HL-60/S4 treated with retinoic acid at 250 ng/mL for 4 days and 3 days (cell line): ENCODE data around the gene NMT1.
"Not testable (repeated sequence)": the region's sequence is repeated elsewhere in the genome, so short reads cannot be mapped to it uniquely, and the experiment has no call there.

Experiments used
- in situ Hi-C: fragments of 300-500 bp; cut with MboI; formaldehyde crosslinking; loops from 2 replicates; pipeline ENCODE4 v1.7.0; 2022; ENCODE audit warnings: low sequenced_read_pairs

Gene NMT1

DNA sequence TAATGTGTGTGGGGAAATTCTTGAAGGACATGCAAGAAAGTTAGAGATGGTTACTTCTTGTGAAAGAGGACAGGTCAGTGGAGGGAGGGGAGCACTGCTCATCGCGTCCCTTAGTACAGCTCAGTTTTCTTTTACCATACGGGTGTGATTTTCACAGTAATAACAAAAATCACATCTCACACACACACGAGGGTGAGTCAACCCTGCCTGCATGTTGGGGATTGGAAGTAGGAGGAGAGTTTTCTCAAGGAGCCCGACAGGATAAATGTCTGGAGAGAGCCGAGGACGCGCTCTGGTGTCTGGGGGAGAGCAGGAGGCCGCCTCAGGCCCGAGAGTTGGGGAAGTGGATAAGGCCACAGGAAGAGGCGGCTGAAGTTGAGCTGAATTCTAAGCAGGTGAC lies 54.8 kb downstream of the NMT1 start:
- in situ Hi-C loops: no loop called here

DNA sequence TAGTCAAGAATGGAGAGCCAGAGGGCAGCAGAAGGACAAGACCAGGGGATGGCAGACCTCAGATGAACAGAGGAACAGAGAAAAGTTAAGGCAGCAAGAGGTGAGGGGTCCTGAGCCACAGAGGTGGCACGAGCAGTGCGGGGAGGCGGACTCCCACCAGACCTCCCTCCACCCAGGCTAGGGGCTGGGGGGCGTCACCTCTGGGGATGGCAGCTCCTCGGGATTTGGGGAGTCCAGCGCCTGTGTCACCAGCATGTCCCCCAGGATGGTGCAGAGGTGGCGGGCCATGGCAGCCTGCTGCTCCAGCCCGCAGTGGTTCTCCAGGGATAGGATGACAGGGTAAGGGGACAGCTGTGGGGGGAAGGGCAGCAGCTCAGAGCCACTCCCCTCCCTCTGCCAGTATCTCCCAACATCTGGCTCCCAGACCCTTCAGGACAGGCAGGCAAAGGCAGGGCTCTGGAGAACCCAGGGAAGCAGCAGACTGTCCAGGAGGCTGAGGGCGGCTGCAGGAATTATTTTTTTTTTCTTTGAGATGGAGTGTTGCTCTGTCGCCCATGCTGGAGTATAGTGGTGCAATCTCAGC lies 55.4 kb downstream of the NMT1 start:
- in situ Hi-C loops: no loop called here

DNA sequence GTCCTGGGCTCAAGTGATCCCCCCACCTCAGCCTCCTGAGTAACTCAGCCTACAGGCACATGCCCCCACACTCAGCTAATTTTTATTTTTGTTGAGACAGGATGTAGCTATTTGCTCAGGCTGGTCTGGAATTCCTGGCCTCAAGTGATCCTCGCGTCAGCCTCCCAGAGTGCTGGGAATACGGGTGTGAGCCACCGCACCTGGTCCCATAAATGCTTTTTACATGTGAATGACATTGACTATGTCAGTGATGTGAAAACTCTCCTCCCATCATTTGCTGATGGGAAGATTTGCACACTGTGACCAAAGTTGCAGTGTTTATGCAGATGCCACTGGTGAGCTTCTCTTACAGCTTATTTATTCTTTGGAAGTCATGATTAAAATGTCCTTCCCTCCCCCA lies 56.2 kb downstream of the NMT1 start:
- in situ Hi-C loops: no loop called here

DNA sequence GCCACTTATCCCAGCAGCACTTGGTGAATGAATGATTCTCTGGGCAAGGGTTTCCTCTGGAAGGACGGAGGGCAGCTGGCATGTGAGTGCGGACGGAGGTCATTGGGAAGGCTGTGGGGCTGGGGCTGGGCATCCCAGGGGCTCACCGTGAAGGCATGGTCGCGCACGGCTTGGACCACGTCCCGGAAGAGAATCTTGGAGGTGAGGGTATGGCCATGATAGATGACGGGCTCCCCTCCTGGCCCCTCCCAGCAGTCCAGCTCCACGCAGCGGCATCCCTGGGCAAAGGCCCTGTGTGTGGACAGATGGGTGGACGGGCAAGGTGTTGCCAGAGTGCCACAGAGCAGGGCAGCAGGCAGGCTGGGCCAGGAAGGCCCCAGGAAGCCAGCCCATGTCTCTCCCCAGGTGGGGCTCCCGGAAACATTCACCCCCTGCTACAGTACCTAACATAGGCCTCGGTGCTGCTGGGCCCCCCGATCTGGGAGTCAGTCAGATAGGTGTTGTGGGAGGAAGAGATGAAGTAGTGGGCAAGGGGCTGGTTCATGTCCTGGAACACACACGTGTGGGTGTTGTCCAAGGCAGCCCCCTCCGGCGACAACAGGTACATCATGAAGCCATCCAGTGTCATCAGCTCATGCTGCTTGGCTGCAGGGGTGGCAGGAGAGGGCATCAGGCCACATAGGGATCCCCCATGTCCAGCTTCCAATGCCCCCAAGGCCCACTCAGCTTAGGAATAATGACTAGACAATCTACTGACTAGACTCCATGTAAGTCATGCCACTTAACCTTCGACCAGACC lies 56.9 kb downstream of the NMT1 start:
- in situ Hi-C loops: no loop called here

DNA sequence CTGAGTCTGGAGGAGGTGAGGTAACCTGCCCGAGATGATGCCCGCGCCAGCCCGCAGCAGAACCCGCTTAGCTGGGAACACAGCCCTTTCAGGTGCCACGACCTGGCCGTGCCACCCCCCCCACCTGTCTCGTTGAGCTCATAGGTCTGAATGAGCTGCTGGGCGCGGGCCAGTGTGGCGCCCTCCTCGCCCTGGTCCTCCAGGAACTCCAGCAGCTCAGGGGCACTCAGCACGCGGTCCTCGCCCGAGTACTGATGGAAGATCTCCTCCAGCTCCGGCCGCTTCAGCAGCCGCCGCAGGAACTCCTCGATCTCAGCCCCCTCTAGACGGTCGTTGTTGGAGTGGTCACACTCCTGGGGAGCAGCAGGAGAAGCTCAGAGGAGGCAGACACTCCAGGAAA lies 57.6 kb downstream of the NMT1 start:
- in situ Hi-C loops: no loop called here

DNA sequence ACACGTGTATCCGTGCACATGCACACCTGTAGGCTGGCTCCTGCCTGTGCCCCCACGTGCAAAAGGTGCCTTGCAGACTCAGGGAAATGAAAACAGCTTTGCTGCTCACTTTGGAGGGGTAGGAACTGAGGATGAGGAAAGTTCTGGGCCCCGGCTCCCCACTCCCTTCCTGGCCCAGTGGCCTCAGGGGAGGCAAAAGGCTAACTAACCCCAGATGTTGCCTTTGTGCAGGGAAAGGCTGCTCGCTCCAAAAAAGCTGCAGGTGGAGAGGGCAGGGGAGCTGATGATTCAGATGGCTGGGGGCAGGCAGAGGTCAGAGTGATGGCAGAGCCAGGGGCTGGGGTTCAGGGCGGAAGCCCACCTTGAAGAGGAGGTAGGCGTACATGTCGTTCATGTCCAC lies 58.8 kb downstream of the NMT1 start:
- in situ Hi-C loops: no loop called here

DNA sequence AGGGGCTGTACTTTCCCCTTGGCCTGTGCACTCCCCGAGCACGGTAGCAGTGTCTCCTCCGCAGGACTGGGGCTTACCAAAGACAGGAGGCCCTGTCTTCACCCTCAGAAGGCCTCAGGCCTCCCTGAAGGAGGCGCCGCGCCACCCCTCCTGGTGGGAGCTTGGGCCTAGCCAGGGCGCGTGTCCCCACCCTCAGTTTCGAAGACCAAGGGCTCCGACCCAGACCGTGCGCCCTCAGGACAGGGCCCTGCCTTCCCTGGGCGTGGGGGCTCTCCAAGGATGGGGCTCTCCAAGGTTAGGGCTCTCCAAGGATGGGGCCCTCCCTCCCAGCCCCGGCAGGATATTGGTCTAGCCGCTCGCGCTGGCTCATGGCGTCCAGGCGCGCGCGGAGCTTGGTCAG lies 59.4 kb downstream of the NMT1 start:
- in situ Hi-C loops: no loop called here

DNA sequence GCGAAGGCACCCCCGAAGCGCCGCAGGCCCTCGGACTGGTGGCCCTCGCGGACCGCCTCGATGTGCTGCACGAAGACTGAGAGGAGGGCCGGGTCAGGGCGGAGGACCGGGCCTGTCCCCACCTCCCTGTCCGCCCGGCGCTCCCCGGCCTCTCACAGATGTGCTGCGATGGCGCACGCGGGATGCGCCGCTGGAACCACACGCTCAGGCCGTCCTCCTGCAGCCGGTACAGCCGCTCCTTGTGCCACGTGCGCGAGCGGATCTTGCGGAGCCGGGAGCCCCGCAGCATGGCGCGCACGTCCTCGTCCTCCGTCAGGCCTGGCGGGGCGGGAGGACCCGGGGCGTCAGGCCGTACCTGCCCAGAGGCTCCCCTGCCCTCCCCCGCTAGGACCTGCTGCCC lies 59.9 kb downstream of the NMT1 start:
- in situ Hi-C loops: no loop called here

DNA sequence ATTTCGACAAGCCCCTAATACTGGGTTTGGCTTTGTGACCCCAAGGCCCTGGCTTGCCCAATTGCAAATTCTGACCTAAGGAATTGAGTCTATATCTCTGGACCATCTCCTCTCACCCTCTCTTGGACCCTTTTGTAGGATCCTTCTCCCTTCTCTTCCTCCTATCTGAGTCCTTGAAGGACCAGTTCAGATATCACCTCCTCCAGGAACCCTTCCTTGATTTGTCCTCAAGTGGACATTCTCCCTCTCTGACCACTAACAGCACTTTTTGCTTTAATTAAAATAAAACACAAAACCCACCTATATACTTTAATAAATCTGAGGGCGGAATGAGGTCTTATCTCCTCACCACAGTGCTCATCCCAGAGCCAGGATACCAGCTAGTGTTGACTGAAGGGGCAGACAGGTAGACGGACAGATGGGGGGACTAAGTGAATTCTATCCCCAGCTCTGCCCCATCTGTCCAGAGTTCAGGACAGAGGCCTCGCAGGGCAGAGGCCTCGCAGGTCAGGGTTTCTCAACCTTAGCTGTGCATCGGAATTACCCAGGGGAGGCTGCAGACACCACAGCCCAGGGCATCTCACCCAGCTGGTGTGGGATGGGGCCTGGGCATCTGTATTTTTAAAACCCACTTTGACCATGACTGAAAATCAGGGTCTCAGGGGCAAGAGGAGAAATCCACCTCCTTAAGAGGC lies 62.1 kb downstream of the NMT1 start:
- in situ Hi-C loops: no loop called here

DNA sequence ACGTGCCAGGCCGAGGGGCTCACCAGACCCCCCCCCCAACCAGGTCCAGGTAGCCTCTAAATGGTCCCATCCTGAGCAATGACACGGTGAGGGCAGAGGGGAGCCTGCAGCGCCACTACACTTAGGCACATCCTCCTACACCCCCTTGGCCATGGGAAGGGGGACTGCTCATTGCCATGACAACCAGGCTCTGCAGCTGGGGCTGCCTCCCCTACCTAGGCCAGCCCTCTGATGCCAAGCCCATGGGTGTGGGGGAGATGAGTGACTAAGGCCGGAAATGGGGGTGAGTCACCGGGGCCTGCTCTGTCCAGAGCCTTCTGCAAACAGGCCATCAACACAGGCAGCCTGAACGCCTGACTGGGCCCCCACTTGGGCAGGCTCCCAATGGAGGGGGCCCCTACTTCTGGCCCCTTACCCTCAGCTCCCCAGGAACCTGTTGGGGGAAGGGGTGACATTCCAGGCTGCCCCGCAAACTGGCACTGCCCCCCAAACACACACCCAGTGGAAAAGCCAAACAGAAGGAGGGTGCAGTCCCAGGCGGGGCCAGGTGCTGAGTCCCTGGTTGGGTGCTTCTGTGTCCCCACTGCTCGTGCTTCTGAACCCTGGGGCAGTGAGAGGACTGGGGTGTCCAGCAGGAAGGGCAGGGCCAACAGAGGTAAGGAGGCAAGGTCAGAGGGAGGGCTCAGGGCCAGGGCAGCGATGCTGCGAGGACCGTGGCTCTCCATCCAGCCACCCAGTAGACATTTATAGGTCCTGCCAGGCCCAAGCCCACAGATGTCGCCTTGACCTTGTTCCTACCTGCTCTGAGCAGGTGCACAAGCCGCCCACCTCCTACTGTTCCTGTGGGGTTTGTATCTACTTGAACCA lies 63.0 kb downstream of the NMT1 start:
- in situ Hi-C loops: no loop called here

DNA sequence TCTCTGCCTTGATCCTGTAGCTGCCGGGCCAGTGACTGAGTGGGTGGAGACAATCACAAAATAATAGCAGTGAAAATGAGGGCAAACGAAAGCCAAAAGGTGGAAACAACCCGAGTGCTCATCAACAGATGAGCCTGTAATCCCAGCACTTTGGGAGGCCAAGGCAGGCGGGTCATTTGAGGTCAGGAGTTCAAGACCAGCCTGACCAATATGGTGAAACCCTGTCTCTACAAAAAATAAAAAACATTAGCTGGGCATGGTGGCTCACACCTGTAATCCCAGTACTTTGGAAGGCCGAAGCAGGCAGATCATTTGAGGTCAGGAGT lies 63.6 kb downstream of the NMT1 start:
- in situ Hi-C loops: not testable (repeated sequence)

DNA sequence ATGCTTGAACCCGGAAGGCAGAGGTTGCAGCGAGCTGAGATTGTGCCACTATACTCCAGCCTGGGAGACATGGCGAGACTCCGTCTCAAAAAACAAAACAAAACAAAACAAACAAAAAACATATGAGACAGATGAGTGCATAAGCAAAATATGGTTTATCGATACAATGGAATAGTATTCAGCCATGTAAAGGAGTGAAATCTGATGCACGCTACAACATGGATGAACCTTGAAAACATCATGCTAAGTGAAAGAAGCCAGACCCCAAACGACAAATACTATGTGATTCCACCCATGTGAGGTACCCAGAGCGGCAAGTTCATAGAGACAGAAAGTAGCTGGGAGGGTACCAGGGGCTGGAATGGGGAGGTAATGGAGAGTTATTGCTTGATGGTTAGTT lies 64.4 kb downstream of the NMT1 start:
- in situ Hi-C loops: no loop called here

DNA sequence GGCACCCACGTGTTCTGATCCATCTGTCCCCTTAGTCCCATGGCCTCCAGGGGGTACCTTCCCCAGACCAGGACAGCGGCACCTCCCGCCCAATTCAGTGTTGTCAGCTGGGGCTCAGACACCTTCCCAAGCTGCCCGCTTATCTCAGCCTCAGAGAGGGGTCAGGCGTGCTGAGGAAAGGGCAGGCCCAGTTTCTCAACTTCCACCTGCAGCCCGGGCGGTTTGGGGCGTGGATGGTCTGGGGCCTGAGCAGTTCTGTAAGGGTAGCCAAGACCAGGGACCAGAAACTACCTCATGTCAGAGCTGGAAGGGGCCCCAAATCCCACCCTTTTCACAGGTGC lies 66.1 kb downstream of the NMT1 start:
- in situ Hi-C loops: no loop called here

DNA sequence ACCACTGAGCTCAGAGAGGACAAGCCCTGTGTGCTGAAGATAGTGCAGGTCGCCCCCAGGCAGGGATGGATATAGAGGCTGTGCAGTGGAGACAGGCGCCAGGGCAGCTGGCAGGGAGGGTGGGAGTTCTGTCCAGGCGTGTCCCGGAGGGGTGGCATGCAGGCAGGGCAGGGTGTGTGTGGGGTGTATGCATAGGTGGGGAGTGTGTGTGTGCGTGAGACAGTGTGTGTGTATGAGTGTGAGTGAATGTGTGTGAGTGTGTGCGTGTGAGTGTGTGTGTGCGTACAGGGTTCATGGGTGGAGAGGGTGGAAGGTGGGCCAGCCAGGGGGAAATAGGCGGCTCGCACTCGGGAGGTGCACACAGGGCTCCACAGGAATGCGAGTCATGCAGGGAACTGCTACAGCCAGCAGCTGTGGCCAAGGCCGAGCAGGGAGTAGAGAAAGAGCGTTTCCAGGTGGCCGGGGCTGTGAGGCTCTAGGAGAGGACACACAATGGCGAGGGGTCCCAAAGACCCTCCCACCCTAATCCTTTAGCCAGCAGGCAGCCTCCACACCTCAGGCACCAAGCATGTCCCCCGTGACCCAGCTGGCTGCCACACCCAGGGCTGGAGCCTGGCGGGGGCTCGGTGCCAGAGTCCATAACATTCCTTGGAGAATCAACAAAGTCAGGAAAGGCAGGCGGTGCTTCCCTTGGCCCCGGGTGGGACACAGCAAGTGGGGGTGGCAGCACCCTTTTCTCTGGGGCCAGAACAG lies 66.6 kb downstream of the NMT1 start:
- in situ Hi-C loops: no loop called here

DNA sequence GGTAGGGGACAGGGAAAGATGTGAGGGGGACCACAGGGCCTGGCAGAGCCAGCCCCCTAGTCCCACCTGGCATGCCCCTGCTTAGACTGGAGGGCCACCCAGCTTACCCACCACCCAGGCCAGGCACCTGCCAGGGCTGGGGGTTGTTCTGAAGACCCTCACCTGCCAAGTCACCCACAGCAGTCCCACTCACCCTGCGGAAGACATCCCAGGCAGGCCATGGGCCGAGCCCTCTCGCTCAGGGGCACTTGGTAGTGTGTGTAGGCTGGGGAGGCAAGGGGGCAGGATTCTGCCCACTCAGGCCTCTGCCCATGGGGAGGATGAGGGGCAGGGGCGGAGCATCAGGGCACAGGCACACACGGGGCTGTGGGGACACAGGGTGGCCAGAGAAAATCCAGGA lies 67.2 kb downstream of the NMT1 start:
- in situ Hi-C loops: no loop called here

DNA sequence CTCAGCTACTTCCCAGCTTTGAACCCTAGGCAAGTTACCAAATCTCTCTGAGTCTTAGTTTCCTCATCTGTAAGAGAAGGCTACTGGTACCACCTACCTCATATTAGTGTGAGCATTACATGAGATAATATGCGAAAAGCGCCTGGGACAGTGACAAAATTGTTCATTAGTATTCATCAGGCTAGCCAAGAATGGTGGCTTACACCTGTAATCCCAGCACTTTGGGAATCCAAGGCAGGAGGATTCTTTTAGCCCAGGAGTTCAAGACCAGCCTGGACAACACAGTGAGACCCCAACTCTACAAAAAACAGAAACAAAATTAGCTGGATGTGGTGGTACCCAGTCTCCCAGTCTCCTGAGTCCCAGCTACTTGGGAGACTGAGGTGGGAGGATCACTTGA lies 67.9 kb downstream of the NMT1 start:
- in situ Hi-C loops: no loop called here

DNA sequence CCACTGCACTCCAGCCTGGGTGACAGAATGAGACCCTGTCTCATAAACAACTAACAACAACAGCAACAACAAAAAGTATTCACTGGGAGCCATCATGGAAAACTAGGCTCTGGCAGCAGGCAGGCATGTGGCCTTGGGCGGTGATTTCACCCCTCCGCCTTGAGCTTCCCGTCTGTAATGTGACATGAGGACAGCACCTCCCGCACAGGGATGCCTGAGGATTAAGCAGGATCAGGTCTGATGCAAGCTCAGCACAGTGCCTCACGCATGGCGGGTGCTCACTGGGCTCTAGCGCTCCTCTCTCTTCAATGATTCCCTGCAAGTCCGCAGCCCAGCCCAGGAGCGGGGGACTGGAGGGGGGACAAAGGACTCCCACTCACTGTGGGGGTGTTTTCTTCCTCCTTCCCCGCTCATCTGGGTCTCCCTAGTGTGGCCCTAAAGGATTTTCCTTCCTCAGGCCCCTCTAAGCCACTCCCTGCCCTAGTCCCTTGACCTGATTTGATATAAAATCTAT lies 68.4 kb downstream of the NMT1 start:
- in situ Hi-C loops: no loop called here

DNA sequence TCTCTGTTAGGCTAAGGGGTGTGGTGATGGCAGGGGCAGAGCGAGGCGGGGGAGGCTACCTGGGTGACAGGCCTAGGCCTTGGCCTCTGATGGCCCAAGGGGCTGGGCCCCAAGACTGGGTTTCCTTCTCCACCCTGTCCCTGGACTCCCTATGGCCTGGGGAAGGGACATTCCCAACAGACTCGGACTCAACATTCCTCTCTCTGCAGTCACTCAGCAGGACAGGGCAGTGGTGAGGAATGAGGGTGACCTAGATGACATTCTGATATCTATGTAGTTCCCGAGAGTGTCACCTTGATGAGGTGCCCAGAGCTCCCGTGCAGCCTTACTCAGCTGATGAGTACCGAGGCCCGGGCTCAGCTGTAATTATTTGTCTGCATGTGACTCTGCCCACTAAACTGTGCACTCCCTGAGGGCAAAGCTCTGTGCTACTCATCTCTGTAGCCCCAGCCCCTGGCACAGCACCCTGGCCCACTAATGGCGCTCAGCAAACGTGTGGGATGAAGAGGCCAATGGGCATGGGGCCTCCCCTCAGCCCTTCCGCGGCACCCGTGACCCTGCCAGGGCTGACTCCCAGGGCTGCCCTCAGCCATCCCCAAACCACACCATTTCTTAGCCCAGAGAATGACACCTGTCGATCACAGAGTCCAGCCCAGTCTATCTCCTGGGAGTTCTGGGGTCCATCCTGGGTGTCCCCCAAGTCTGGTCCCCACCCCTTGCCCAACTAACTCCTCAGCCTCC lies 69.0 kb downstream of the NMT1 start:
- in situ Hi-C loops: no loop called here

DNA sequence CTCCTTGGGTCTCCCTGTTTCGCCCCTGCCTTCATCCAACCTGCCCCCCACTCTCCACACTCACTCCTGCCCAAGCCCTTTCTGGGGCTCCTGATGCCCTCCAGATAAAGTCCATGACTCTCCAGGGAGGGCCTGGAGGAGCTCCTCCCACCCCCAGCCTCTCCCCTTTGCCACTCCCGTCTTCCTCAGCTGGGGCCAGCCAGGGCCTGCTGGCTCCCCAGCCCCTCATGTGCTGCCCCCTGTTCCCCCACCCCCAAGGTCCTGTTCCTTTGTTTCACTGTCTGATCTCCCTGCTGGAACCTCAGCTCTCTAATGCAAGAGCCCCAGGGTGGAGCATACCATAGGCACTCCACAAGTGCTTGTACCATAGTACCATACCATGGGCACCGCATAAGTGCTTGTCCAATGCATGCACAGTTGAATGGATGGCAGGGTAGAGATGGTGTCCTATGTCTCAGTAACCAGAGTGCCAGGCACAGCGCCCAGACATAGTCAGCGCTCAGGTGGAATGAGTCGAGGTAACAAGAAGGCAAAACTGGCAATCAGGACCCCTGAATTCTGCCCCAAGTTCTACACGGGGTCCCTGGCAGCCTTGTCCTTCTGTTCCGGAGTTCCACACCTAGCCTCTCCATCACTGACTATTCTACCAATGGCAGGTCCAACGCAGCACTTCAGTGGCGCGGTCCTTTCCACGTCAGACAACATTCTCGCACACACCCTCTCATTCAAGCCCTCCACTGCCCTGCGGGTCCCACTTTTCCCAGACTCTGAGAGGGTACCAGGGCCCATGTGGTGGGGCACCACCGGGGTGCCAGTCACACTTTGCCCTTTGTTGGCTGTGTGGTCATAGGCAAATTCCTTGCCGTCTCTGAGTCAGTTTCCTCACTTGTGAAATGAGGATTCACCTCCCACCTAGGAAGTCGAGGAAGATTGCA lies 69.8 kb downstream of the NMT1 start:
- in situ Hi-C loops: no loop called here
